Fibroblast of gingiva (primary cell): Measurements from ENCODE around the gene CTLA4.

Experiments used
- DNase-seq: peaks from one replicate; pipeline ENCODE4 v3.0.0-alpha.2; 2011; ENCODE audit warnings: low read depth

The CTLA4 gene

DNA sequence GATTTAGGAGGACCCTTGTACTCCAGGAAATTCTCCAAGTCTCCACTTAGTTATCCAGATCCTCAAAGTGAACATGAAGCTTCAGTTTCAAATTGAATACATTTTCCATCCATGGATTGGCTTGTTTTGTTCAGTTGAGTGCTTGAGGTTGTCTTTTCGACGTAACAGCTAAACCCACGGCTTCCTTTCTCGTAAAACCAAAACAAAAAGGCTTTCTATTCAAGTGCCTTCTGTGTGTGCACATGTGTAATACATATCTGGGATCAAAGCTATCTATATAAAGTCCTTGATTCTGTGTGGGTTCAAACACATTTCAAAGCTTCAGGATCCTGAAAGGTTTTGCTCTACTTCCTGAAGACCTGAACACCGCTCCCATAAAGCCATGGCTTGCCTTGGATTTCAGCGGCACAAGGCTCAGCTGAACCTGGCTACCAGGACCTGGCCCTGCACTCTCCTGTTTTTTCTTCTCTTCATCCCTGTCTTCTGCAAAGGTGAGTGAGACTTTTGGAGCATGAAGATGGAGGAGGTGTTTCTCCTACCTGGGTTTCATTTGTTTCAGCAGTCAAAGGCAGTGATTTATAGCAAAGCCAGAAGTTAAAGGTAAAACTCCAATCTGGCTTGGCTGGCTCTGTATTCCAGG lies at the start of gene CTLA4:
Gene CTLA4, plus strand, starts transcription at position 211 of the 640 bp plus-strand sequence. Its CDS starts 172 bp downstream, at position 383.
- DNase-seq: no peak

DNA sequence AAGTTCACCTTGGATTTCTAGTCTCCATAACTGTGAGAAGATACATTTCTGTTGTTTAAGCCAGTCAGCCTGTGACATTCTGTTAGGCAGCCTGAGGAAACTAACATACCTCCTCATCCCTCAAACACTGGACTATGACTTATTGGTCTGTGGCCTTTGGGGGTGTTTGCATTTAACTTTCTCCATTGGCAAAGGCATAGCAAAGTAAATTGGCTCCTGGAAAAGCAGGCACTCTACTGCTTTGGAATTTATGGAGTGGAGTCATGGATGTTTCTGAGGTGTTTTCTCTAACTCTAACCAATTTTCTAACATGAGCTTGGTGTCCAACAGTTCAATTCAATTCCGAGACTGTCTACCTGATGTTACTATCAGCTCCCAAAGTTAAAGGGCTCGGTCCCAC lies 48.9 kb upstream of the CTLA4 start:
- DNase-seq: no peak

- peak; percentile 27 for DNase-seq
Observed at GRCh38 chr2:203819434-203820133, 48.0 kb upstream of the CTLA4 start.

DNA sequence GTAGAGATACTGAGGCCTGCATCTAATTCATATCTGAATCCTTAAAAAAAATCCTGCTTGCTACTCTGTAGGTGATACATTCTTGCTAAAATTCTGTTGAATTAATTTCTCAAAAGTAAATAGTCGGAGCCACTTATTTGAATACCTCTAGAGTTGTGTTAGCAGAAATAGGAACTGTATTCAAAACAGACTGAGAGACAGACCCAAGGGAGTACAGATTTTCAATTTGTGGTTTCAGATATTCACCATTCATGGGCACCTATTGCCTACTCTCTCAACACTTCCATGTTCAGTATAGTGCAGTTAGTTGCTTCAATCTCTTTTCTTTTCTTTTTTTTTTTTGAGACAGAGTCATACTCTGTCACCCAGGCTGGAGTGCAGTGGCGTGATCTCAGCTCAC lies 46.6 kb upstream of the CTLA4 start:
- DNase-seq: no peak

GRCh38 chr2:203822240-203822639 lies 45.3 kb upstream of the CTLA4 start:
- no peak for DNase-seq

DNA sequence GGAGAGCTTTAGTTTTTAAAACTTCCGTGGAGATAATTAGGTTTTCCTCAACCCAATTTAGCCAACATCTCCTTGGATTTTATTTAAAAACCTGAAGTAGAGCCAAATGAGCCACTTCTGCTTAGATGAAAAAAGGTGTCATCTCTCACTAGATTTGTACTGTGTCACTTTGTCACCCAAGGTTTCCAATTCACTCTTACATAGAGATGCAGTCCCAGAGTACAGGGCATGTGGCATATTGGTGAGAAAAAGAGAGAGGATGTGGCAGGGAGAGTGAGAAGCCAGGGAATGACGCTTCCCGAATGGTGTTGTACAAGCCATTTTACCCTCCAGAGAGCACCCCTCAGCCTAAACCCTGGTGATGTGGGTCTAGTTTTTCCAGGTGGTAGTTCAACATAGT lies 44.4 kb upstream of the CTLA4 start:
- DNase-seq: no peak

GRCh38 chr2:203824057-203824456 lies 43.5 kb upstream of the CTLA4 start:
- no peak for DNase-seq

- DNase-seq: no peak
Observed at GRCh38 chr2:203824603-203825002, 43.0 kb upstream of the CTLA4 start.

DNA sequence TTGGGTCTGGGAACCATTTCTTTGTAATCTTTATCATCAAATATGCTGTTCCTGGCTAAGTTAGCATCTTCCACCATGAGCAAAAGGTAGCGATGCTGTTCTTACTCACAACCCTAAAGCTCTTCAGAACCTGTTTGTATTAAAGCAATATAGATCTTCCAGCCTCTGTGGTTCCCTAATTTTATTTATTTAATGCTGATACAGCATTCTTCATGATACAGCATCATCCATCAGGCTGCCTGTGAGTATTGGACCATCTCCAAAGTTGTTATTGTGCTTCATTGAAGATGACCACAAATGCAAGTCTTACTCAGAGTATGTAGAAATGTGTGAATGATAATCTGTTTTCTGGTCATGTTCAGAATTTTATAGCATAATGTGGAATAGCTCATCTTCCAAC lies 40.9 kb upstream of the CTLA4 start:
- DNase-seq: no peak

GRCh38 chr2:203830304-203831055 lies 37.1 kb upstream of the CTLA4 start:
- no peak for DNase-seq

- DNase-seq: no peak
Observed at GRCh38 chr2:203835420-203835819, 32.2 kb upstream of the CTLA4 start.

DNA sequence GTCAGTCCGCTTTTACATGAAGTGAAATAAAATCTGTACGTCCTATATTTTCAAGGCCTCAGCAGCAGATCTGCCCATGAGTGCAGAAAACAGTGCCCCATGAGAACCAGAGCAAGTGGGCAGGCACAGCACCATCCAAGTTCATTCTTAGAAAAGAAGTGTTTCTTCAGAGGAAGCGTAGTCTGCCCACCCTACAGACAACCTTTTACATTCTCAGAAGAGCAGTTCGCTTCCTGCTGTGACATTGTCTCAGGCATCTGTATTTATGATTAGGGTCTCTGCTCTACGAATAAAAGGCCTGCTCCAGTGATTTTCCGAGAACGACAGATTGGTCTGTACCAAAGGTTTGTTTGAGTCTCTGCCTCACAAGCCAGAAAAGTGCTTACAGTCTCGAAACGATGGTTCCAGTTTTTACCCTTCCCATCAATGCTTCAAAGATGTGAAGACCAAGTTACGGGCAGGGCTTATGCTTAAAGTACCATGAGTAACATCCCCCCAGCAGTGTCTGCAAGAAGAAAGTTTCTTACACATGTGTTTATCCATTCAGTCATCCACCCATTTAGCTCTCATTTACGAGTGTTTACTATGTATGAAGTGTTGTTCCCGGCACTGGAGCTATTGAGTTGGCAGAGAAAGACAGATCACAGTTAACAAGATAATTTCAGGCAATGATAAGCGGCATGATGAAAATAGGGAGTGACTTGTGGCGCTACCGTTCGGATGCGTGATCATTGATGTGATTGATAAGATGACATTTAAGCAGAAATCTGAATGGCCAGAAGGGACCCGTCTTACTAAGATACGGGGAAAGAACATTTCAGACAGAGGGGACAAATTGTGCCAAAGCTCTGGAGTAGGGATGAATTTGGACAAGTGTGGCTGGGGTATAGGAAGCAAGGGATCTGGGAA lies 31.4 kb upstream of the CTLA4 start:
- DNase-seq: no peak

GRCh38 chr2:203840655-203841205 lies 26.8 kb upstream of the CTLA4 start:
- DNase-seq: no peak

DNA sequence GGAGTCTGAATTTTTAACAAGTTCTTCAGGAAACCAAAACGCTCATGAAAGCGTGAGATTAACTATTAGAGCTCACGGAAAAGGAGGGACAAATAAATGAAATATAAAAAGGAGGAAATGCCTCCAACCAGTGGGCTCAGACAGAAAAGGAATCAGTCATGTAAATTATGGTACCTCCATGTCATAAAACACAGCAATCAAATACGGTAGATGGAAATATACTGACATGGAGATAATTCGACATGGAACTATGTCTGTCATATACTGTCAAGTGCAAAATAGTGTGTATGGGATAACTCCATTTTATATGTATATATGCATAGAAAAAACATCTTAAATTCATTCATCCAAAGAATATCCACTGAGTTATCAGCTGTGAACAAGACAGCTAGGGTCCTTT lies 25.9 kb upstream of the CTLA4 start:
- no peak for DNase-seq

DNA sequence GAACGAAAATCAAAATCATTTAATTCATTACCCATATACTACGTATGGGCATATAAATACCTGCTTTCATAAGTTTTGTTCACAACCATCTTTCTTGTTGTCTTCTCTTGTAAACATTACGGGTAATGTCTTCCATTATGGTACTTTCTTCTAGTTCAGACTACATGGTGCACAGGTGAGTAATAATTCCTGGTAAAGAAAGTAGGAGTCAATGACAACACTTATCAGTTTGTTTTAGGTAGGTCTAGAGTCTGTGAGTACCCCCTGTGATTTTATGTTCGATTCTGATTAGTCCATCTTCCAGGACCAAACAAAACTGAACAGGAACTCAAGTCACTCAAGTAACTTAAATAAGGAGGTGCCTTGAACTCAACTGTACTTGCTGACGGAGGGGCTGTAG lies 25.2 kb upstream of the CTLA4 start:
- DNase-seq: no peak

- DNase-seq: no peak
Observed at GRCh38 chr2:203846490-203847105, 21.0 kb upstream of the CTLA4 start.

DNA sequence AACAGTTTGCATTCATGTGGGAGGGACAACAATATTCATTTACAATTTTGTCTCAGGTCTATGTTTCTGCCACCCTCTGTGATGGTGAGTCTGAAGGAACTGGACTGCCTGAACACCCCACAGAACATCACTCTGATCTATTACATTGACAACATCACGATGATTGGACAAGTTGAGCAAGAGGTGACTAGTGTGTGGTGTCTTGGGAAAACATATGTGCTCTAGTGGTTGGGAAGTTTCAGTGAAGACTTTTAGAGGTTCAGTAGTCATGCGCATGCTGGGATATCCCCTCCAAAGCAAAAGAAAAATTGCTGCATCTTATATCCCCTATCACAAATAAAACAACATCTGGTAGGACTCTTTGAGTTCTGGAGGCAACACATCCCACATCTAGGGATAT lies 18.6 kb upstream of the CTLA4 start:
- DNase-seq: no peak

GRCh38 chr2:203852760-203853159 lies 14.8 kb upstream of the CTLA4 start:
- DNase-seq: no peak

GRCh38 chr2:203853271-203853670 lies 14.3 kb upstream of the CTLA4 start:
- no peak for DNase-seq

- no peak for DNase-seq
Observed at GRCh38 chr2:203853722-203854121, 13.8 kb upstream of the CTLA4 start.

DNA sequence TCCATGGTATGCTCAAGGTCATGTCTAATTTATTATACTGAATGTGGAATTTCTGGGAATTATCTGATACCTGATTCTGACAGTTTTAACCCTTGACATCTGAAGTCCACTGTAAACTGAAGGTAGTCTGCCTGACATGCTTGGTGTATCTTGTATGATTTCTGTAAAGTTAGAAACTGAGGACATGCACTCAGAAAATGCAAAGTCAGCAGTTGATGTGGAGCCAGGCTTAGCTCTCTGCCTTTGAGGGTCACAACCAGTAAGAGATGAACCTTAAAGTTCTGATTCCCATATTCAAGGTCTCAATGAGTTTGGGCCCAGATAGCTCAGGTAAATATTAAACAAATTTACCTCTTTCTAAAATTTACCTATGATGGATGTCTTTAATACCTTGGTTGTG lies 12.3 kb upstream of the CTLA4 start:
- no peak for DNase-seq
